Middle frontal gyrus (tissue), 1 donor: ENCODE measurements around the gene TTC39A.
"Not testable (repeated sequence)": the region's sequence is repeated elsewhere in the genome, so short reads cannot be mapped to it uniquely, and the experiment has no call there.

Experiments
- DNase-seq: peaks from one replicate; pipeline ENCODE4 v3.0.0-alpha.2; 2015; ENCODE audit warnings: low spot score; ENCODE audit errors: extremely low spot score

TTC39A gene

GRCh38 chr1:51268634-51269033 lies 61.7 kb downstream of the TTC39A start:
- no peak for DNase-seq

GRCh38 chr1:51266791-51267190 lies 63.6 kb downstream of the TTC39A start:
- DNase-seq, result no peak

GRCh38 chr1:51266181-51266580 lies 64.2 kb downstream of the TTC39A start:
- DNase-seq, result no peak

DNA sequence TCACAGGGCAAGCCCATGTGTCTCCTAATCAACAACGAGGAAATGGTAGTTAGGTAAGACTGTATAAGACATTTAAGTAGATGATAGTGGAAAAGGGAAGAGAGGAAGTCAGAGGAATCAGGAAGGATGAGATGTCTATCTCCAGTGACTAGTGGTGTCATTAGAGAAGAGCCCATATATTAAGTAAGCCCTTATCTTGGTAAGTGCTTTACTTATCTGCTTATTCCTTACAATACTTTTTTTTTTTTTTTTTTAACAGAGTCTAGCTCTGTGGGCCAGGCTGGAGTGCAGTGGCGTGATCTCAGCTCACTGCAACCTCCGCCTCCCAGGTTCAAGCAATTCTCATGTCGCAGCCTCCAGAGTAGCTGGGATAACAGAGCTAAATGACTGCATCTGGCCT lies 64.7 kb downstream of the TTC39A start:
- no peak for DNase-seq

GRCh38 chr1:51264451-51264850 lies 65.9 kb downstream of the TTC39A start:
- no peak for DNase-seq

DNA sequence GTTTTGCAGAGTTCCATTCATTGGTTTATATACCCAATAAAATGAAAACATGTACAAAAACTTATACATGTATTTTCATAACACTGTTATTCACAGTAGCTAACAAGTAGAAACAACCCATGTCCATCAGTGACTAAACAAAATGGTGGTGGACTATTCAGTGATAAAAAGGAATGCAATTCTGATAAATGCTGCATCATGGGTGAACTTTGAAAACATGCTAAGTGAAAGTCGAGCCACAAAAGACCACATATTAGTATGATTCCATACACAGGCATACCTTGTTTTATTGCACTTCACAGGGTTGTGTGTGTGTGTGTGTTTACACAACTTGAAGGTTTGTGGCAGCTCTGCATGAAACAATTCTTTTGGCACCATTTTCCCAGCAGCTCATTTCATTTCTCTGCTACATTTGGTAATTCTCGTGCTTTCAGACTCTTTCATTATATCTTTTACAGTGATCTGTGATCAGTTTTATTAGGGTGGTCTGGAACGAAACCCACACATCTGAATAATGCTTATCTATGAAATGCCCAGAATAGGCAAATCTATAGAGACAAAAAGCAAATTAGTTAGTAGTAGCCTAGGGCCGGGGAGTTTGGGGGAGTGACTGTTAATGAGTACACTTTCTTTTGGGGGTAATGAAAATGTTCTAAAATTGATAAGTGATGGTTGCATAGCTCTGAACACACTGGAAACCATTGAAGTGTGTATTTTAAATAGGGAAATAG lies 67.0 kb downstream of the TTC39A start:
- no peak for DNase-seq

GRCh38 chr1:51255331-51255730 lies 75.0 kb downstream of the TTC39A start:
- no peak for DNase-seq

- no peak for DNase-seq
These were observed 76.7 kb downstream of the TTC39A start for GRCh38 chr1:51253691-51254090.

DNA sequence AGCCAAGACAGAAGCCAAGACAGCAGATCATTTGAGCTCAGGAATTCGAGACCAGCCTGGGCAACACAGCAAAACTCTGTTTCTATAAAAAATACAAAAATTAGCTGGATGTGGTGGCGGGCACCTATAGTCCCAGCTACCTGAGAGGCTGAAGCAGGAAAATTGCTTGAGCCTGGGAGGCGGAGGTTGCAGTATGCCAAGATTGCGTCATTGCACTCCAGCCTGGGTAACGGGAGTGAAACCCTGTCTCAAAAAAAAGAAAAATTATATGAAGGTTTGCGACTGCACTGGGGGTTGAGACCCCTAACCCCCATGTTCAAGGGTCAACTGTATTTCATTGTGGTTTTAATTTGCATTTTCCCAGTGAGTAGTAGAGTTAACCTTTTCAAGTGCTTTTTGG lies 78.0 kb downstream of the TTC39A start:
- no peak for DNase-seq

DNA sequence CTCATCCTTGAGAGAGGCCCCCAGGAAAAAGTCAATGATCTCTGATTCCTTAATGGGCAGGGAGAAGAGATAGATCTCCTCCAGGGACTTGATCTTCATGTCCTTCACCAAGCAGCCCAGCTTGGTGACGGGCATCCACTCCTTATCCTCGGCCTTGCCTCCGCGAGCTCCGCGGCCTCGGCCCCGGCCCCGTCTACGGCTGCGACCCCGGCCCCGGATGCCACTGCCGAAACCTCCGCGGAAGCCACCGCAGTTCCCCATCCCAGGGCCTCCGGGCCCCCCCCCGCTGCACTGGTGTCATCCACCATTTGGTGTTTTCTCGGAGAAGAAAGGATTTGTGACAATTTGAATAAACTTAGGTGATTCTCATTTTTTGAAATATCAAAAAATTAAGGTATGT lies 79.2 kb downstream of the TTC39A start:
- DNase-seq, result not testable (repeated sequence)

- DNase-seq, result not testable (repeated sequence)
These were observed 79.6 kb downstream of the TTC39A start for GRCh38 chr1:51250729-51251128.

DNA sequence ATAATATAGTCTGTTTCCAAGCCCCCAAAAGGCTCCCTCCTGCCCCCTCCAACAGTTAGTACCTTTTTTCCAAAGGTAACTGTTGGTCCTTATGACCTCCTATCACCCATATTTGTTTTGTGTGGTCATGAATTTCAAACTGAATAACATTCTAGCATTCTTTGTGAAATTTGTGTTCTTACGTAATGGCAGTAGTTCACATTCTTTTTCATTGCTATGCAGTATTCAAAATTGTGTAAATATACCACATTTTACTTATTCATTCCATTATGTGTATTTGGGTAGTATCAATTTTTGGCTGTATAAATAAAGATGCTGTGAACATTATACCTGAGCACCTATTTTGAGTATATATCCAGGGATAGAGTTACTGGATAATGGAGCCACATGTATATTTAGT lies 80.9 kb downstream of the TTC39A start:
- no peak for DNase-seq

GRCh38 chr1:51247499-51247898 lies 82.9 kb downstream of the TTC39A start:
- no peak for DNase-seq

- no peak for DNase-seq
These were observed 83.3 kb downstream of the TTC39A start for GRCh38 chr1:51247022-51247421.

DNA sequence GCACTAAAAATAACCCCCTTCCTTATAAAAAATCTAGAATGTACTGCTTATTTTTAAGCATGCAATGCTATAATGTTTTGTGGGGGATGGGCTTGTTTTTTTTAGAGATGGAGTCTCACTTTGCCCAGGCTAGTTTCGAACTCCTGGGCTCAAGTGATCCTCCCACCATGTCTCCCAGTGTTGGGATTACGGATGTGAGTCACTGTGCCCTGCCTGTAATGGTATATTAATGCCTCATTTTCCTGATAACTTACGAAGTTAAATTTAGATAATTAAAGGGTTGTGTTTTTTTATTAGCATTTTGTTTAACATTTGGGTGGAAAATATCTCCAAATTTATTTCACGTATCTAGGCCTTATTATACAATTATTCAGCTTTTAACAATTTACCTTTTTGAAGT lies 87.8 kb downstream of the TTC39A start:
- no peak for DNase-seq

DNA sequence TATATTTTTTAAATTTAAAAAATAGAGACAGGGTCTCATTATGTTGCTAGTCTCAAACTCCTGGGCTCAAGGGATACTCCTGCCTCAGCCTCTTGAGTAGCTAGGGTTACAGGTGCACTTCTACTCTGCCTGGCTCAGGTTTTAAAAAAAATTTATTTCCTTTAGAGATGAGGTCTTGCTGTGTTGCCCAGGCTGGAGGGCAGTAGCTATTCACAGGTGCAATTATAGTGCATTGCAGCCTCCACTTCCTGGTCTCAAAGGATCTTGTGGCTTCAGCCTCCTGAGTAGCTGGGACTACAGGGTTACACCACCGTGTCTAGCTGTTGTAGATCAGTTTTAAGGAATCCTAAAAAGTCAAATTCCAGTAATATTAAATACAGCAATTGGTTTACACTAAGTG lies 89.2 kb downstream of the TTC39A start:
- DNase-seq, result no peak

DNA sequence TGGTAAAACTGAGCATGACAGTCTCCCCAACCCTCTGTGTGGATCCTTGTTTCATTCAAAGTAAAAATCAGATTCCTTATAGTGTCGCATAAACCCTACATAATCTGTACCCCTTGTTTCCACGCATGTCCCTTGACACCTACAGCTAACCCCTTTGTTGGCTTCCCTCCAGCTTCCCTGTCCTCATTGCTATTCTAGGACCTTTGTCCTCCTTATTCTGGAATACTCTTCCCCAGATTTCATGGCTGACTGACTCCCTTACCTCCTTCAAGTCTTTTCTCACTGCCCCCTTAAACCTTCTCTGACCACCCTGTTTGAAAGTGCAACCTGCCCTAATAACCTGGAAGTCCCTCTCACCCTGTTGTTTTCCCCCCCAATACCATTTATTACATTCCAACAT lies 90.3 kb downstream of the TTC39A start:
- no peak for DNase-seq

- no peak for DNase-seq
These were observed 92.3 kb downstream of the TTC39A start for GRCh38 chr1:51238034-51238403.

DNA sequence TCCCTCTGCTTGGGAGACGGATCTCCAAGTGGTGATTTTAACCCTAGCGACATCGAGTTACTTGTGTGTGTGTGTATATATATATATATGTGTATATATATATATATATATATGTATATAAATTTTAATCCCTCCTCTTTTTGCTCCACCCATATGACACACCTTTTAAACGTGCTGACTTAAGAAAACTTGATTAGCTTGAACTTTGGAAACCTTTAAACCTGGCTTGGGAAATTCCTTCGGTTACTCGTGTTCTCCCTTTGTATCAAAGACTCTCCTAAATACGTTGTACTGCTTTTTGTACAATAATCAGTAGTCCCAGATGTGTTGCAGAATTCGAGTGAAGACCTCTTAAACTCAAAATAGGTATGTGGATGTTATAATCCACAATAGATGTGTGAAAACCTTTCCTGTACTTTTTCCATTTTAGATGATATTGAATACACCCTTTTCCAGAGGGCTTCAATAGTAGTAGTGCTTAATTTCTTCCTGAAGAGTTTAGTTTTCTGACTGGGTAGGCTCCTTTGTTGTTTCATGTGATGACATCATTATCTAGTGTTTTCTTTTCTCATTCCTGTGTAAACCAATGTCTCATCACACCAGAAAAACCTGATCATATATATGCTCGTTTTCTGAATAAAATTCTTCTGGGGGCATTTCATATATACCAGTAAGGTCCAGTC lies 92.9 kb downstream of the TTC39A start:
- no peak for DNase-seq
